Endothelial cell of umbilical vein (primary cell): ENCODE measurements around the gene ZFHX2. TPM values are rescaled to one million over a fixed set of nuclear protein-coding genes. Genes with fewer than 3 reads are reported as not detected.

ENCODE experiments used
- BruUV-seq: library from RNA; stranded (reverse); fragments of 400-500 nt; replicated peaks from 2 replicates; lab custom pipeline; 2021; lab: Mats Ljungman, UMichigan
- CTCF ChIA-PET: fragments of 300-600, 350-600 bp; sonication (Branson Sonifier 250); formaldehyde crosslinking; loops from one replicate; lab custom pipeline; 2021; ENCODE audit warnings: antibody characterized with exemption, inconsistent platforms; lab: Charles Lee
- POLR2A ChIA-PET: fragments of 300-600, 350-600 bp; sonication (Branson Sonifier 250); formaldehyde crosslinking; loops from one replicate; lab custom pipeline; 2021; ENCODE audit warnings: antibody characterized with exemption, inconsistent platforms; lab: Charles Lee
- DNase-seq: peaks from one replicate; pipeline ENCODE4 v3.0.0-alpha.2; 2011; ENCODE audit warnings: low read depth, low spot score
- FAIRE-seq: peaks from 2 replicates; lab custom pipeline; 2011; peaks lifted over from hg19 to GRCh38; lab: Jason Lieb, UNC
- H2AFZ ChIP-seq: 2 replicates; pipeline ENCODE4 v1.6.0; 2012; ENCODE audit warnings: low read depth, low read length, control low read depth, inconsistent platforms
- H3K27ac ChIP-seq: 2 replicates; pipeline ENCODE4 v1.5.1; 2011; ENCODE audit warnings: low read depth, mild to moderate bottlenecking, control low read depth, low read length, moderate library complexity; ENCODE audit not compliant: insufficient read depth
- H3K27me3 ChIP-seq, 2 experiments: 2 replicates each; pipeline versions ENCODE4 v1.6.0 to v1.6.1; 2011; ENCODE audit warnings: low read length in 2 of 2, mixed read lengths in 1 of 2; ENCODE audit not compliant: control insufficient read depth in 2 of 2, insufficient read depth in 2 of 2
- H3K36me3 ChIP-seq, 2 experiments: 2 replicates in 1 of 2; 3 replicates in 1 of 2; pipeline ENCODE4 v1.5.1; 2011; ENCODE audit warnings: low read length in 2 of 2, mild to moderate bottlenecking in 1 of 2, moderate library complexity in 1 of 2; ENCODE audit not compliant: control insufficient read depth in 2 of 2, insufficient read depth in 2 of 2; ENCODE audit errors: extremely low read depth in 1 of 2
- H3K4me1 ChIP-seq: 3 replicates; pipeline ENCODE4 v1.5.1; 2011; ENCODE audit warnings: mild to moderate bottlenecking, low read length; ENCODE audit not compliant: control insufficient read depth, insufficient read depth; ENCODE audit errors: extremely low read depth
- H3K4me2 ChIP-seq: 2 replicates; pipeline ENCODE4 v1.6.1; 2011; ENCODE audit warnings: low read length, control low read depth, mixed read lengths; ENCODE audit not compliant: insufficient read depth
- H3K4me3 ChIP-seq, 3 experiments: fragments of 200-600 bp in 1 of 3; sonication (generic), shearing (Covaris generic) in 1 of 3; replicated peaks in 1 of 3; 2 replicates each; pipeline ENCODE4 v1.5.1; 2011 to 2016; ENCODE audit warnings: control low read depth in 3 of 3, low read length in 3 of 3, mild to moderate bottlenecking in 2 of 3, inconsistent platforms in 1 of 3, low read depth in 1 of 3, moderate library complexity in 1 of 3; ENCODE audit not compliant: insufficient read depth in 1 of 3
- H3K79me2 ChIP-seq: 2 replicates; pipeline ENCODE4 v1.6.0; 2012; ENCODE audit warnings: low read length, inconsistent platforms; ENCODE audit not compliant: control insufficient read depth, insufficient read depth
- H3K9ac ChIP-seq: replicated peaks from 2 replicates; pipeline ENCODE3; 2011; ENCODE audit warnings: low read length, control low read depth; ENCODE audit not compliant: insufficient read depth; ENCODE audit errors: extremely low read depth
- H3K9me1 ChIP-seq: replicated peaks from 3 replicates; pipeline ENCODE4 v1.6.0; 2011; ENCODE audit warnings: mild to moderate bottlenecking, low read length; ENCODE audit not compliant: control insufficient read depth, insufficient read depth; ENCODE audit errors: extremely low read depth
- H3K9me3 ChIP-seq: replicated peaks from 2 replicates; pipeline ENCODE4 v1.5.1; 2012; ENCODE audit warnings: low read length, inconsistent platforms; ENCODE audit not compliant: control insufficient read depth, insufficient read depth
- H4K20me1 ChIP-seq: replicated peaks from 2 replicates; pipeline ENCODE3; 2011; ENCODE audit warnings: mild to moderate bottlenecking, low read length; ENCODE audit not compliant: control insufficient read depth, insufficient read depth; ENCODE audit errors: extremely low read depth
- EZH2 ChIP-seq: IDR thresholded peaks from 2 replicates; pipeline ENCODE4 v1.6.1; 2012; ENCODE audit warnings: borderline replicate concordance, low read depth, mild to moderate bottlenecking, moderate library complexity, low read length, inconsistent platforms; ENCODE audit not compliant: severe bottlenecking
- FOS ChIP-seq: IDR thresholded peaks from 2 replicates; pipeline ENCODE4 v1.6.1; 2011; ENCODE audit warnings: mild to moderate bottlenecking, low read length, moderate library complexity, borderline replicate concordance; ENCODE audit not compliant: insufficient read depth
- GATA2 ChIP-seq: IDR thresholded peaks from 2 replicates; pipeline ENCODE4 v1.7.0; 2011; ENCODE audit warnings: low read depth, mild to moderate bottlenecking, moderate library complexity, mixed read lengths, low read length; ENCODE audit not compliant: insufficient read length, insufficient read depth
- JUN ChIP-seq: IDR thresholded peaks from 2 replicates; pipeline ENCODE4 v1.6.1; 2011; ENCODE audit warnings: borderline replicate concordance, low read depth; ENCODE audit not compliant: insufficient read length, insufficient read depth
- MYC ChIP-seq: IDR thresholded peaks from one replicate; pipeline ENCODE4 v1.6.1; 2011; ENCODE audit warnings: mild to moderate bottlenecking, low read depth, low read length
- POLR2A ChIP-seq: IDR thresholded peaks from 2 replicates; pipeline ENCODE4 v1.6.1; 2012; ENCODE audit warnings: low read depth, mild to moderate bottlenecking, control low read depth, low read length
- POLR2AphosphoS5 ChIP-seq: IDR thresholded peaks from 2 replicates; pipeline ENCODE4 v1.6.1; 2012; ENCODE audit warnings: low read depth, mild to moderate bottlenecking, control low read depth, low read length, moderate library complexity; ENCODE audit not compliant: insufficient read depth
- dilution Hi-C: fragments of 300-500 bp; cut with MboI; formaldehyde crosslinking; loops from one replicate; pipeline ENCODE4 v1.15.0; 2019; ENCODE audit warnings: low sequenced_read_pairs; ENCODE audit not compliant: extremely low pct_ligation_motif_present
- intact Hi-C: fragments of 100-400 bp; cut with micrococcal nuclease; formaldehyde crosslinking; loops from one replicate; pipeline ENCODE4 v1.10.0; 2022
- polyA plus RNA-seq, 4 experiments: library from polyadenylated mRNA; depleted of rRNA in 3 of 4; stranded (reverse) in 3 of 4; unstranded in 1 of 4; fragments of >200 nt; gene quantifications; 2 replicates each; pipeline versions ENCODE4 v1.2.1 to v1.2.3, GENCODE V29; 2011 to 2012; ENCODE audit warnings: missing spikeins in 1 of 4
- total RNA-seq: library from RNA; stranded (reverse); gene quantifications from 2 replicates; pipeline ENCODE4 v1.2.3, GENCODE V29; 2021
- TF ChIP-seq, protein P1 (sequence below): IDR thresholded peaks from 2 replicates; pipeline ENCODE4 v1.6.1; 2011; ENCODE audit not compliant: insufficient read depth, insufficient read length
- TF ChIP-seq, protein P2 (sequence below), 2 donors: IDR thresholded peaks; 1 replicate in 1 of 2; 2 replicates in 1 of 2; pipeline ENCODE4 v1.5.1; 2011; ENCODE audit warnings: low read length in 2 of 2, mild to moderate bottlenecking in 2 of 2, moderate library complexity in 2 of 2, control low read depth in 1 of 2, inconsistent platforms in 1 of 2, low read depth in 1 of 2; ENCODE audit not compliant: insufficient read depth in 1 of 2; ENCODE audit errors: extremely low read depth in 1 of 2

Gene ZFHX2
- total and polyA plus RNA-seq, 2 donors (not counting 3 experiments of a cell fraction or from before 2014, with no cell fraction given) = 0.25 to 2.3 TPM

DNA sequence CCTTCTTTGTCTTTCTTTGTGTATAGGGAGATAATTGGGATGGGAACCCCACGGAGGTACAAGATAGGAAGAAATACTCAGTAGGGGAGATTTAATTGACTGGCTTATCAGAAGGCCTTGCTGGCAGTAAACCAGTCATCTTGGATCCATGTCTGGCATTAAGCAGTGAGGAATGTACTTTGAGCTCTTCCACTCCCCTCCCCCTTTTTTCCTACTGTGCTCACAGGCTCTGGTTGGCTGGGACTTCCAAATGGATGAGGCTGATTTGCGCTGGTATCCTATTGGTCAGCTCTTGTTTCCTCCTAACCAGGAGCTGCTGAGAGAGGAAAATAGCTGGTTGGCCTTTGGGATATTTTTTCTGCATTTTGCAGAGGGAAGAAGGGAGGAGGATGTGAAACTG, 57.3 kb downstream of the ZFHX2 start:
- H3K36me3 ChIP-seq = peaks cover 0 to 2% of the 10 kb centered on the region in 2 experiments
- dilution Hi-C loops (no loop called here), intact Hi-C loops (no loop called here)
- POLR2A ChIA-PET = no interaction called here
- no peak for FAIRE-seq
- CTCF ChIA-PET = interaction anchor here (1.5 kb wide), 2 partner anchors 16 to 63 kb away, joined by 3 read pairs; no protein-coding TSS in a partner anchor
- H3K9ac ChIP-seq = no peak overlapping the region
- no peaks in the 10 kb centered on the region for H3K9me1 ChIP-seq
- no peak overlapping the region for H3K4me2 ChIP-seq
- DNase-seq = no peak
- H3K4me1 ChIP-seq = no peaks in the 10 kb centered on the region
- no peaks in the 10 kb centered on the region for H3K9me3 ChIP-seq
- H3K27me3 ChIP-seq = no peaks in the 10 kb centered on the region
- H3K79me2 ChIP-seq = no peaks in the 10 kb centered on the region
- H4K20me1 ChIP-seq = no peaks in the 10 kb centered on the region
- no peak overlapping the region for H3K27ac ChIP-seq
- no peak overlapping the region for H2AFZ ChIP-seq
- no peak overlapping the region for H3K4me3 ChIP-seq
- BruUV-seq = no TSS peak
- TF ChIP-seq, protein P1, sequence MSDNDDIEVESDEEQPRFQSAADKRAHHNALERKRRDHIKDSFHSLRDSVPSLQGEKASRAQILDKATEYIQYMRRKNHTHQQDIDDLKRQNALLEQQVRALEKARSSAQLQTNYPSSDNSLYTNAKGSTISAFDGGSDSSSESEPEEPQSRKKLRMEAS = no peak
- TF ChIP-seq, protein P2, sequence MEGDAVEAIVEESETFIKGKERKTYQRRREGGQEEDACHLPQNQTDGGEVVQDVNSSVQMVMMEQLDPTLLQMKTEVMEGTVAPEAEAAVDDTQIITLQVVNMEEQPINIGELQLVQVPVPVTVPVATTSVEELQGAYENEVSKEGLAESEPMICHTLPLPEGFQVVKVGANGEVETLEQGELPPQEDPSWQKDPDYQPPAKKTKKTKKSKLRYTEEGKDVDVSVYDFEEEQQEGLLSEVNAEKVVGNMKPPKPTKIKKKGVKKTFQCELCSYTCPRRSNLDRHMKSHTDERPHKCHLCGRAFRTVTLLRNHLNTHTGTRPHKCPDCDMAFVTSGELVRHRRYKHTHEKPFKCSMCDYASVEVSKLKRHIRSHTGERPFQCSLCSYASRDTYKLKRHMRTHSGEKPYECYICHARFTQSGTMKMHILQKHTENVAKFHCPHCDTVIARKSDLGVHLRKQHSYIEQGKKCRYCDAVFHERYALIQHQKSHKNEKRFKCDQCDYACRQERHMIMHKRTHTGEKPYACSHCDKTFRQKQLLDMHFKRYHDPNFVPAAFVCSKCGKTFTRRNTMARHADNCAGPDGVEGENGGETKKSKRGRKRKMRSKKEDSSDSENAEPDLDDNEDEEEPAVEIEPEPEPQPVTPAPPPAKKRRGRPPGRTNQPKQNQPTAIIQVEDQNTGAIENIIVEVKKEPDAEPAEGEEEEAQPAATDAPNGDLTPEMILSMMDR (IDR thresholded peaks at IDR 0.05; ENCODE audit: extremely low read depth in 1 of 2, insufficient read depth in 1 of 2, low read depth in 1 of 2, low read length in 2 of 2) = no peak
- TF ChIP-seq FOS (no peak), POLR2AphosphoS5 (no peak), GATA2 (no peak), MYC (no peak), EZH2 (no peak), JUN (no peak), POLR2A (no peak)
